GM19239 (cell line): Measurements from ENCODE around the gene MATN1.

Source experiments
- DNase-seq: peaks from one replicate; pipeline ENCODE4 v3.0.0; 2011; ENCODE audit warnings: low spot score; ENCODE audit not compliant: insufficient read length
- FAIRE-seq: peaks from 2 replicates; lab custom pipeline; 2011; peaks lifted over from hg19 to GRCh38; lab: Jason Lieb, UNC

Gene MATN1

GRCh38 chr1:30734106-30734505, 10.7 kb upstream of the MATN1 start:
- FAIRE-seq (no peak), DNase-seq (no peak)

- FAIRE-seq (no peak), DNase-seq (no peak)
Measured at GRCh38 chr1:30733493-30733892, 10.1 kb upstream of the MATN1 start.

DNA sequence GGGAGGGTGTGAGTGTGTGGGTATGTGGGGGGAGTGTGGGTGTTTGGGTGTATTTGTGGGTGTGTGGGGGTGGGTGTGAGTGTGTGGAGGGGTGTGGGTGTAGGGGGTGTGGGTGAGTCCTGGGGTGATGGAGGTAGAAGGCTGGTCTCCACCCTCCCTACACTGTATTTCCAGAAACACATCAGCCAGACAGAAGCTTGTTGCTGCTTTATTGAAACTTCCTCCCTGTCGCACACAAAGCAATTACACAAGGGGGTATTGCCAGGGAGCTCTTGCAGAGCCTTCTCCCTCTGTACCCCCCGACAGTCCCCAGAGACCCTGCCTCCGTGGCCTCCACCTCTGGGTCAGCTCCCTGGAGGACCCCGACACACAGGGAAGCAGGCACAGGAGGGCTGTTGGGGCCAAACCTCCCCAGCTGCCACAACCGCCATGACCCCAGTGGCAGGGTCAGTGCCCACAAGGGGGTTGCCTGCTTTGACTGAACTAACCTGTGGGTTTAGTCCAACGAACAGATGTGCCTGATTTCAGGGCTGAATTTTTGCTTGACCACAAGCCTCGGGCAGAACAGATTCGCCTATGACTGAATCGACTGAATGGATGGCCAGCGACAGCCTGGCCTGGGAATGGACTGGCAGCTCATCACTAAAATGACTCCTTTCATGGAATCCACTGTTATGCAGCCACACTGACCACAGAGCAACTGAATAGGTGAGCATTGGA, 9.1 kb upstream of the MATN1 start:
- FAIRE-seq (no peak), DNase-seq (no peak)

- no peak for DNase-seq
- FAIRE-seq, result no peak
Measured at GRCh38 chr1:30731806-30732276, 8.5 kb upstream of the MATN1 start.

GRCh38 chr1:30731109-30731805, 7.9 kb upstream of the MATN1 start:
- FAIRE-seq (no peak), DNase-seq (no peak)

- FAIRE-seq, result peak; percentile 59
- no peak for DNase-seq
Measured at GRCh38 chr1:30730346-30731108, 7.1 kb upstream of the MATN1 start.

GRCh38 chr1:30729901-30730300, 6.5 kb upstream of the MATN1 start:
- no peak for DNase-seq
- no peak for FAIRE-seq

GRCh38 chr1:30728832-30729638, 5.7 kb upstream of the MATN1 start:
- peak; percentile 64 for FAIRE-seq
- no peak for DNase-seq

- DNase-seq (no peak), FAIRE-seq (no peak)
Measured at GRCh38 chr1:30728340-30728739, 5.0 kb upstream of the MATN1 start.

DNA sequence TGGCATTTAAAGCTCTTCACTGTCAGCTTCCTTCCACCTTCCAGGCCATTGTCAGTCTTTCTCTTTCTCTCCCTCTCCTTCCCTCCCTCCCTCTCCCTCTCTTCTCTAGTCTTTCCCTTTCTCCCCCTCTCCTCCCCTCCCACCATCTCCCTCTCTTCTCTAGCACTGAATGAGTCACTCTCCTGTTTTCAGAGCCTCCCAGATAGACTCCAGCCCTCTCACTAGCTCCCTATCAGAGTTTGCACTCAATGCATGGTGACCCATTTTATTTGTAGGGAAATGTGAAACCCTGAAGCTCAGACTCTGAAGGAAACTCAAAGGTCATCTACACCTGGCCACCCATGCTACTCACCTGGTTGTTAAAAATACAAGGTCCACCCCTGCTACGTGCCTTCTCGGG, 4.4 kb upstream of the MATN1 start:
- no peak for FAIRE-seq

DNA sequence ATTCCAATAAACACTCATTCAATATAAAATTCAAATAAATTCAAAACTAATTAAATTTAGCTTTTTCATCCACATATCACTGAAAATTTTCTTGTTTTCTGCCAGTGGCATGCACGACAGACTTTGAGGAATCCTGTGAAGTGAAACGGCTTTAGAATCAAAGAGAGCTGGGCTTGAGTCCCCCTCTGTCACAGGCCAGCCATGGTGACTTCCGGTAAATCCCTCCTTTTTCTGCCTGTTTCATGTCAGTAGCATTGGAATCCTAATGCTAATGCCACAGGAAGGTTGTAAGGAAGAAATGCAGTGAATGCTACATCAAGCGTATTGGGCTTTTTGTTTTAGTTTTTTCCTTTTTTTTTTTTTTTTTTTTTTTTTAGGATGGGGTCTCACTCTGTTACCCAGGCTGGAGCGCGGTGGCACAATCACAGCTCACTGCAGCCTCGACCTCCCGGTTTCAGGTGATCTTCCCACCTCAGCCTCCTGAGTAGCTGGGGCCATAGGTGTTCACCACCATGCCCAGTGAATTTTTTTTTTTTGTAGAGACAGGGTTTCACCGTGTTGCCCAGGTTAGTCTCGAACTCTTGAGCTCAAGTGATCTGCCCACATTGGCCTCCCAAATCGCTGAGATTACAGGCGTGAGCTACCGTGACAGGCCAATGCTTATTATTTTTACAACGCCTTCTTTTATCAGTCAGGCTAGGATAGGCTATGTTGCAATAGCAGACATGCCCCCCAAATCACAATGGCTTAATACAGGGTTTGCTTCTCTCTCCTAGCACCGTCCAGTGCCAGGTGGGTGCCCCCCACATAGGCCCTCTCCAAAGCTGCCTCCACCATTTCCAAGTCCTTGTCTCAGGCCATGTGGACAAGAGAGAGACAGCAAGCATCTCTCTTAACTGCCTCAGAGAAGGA, 3.6 kb upstream of the MATN1 start:
- FAIRE-seq, result no peak
- DNase-seq, result no peak

More for the DNA sequence above, 4.4 kb upstream of the MATN1 start:
- no peak for DNase-seq

GRCh38 chr1:30726236-30726635, 2.9 kb upstream of the MATN1 start:
- DNase-seq, result no peak
- no peak for FAIRE-seq

DNA sequence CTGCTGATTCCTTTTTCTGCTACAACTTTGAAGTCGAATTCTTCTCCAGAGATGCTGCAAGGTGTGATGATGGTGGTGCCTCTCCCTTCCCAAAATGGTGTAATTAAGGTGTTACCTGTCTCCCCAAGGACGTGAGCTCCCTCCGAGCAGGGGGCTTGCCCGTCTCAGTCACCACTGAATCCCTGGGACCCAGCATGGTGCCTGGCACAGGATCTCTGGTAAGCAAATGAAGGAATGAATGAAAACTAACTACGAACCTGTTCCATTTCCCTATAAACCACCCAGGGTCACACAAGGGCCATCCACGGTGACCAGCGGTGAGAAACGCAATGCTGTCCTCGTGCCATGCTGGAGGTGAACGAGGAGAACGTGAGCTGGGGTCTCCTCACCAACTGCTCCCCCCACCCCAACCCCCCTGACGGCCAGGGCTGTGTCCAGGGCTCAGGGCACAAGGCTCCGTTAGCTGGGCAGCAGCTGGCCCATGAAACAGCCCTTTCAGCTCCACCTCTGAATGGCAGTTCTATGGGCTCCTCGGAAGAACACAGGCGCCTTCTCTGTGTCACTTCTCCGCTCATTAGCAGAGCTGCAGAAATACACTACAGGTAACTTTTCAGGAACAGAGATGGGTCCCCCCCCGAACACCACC, 2.2 kb upstream of the MATN1 start:
- FAIRE-seq (no peak), DNase-seq (no peak)

DNA sequence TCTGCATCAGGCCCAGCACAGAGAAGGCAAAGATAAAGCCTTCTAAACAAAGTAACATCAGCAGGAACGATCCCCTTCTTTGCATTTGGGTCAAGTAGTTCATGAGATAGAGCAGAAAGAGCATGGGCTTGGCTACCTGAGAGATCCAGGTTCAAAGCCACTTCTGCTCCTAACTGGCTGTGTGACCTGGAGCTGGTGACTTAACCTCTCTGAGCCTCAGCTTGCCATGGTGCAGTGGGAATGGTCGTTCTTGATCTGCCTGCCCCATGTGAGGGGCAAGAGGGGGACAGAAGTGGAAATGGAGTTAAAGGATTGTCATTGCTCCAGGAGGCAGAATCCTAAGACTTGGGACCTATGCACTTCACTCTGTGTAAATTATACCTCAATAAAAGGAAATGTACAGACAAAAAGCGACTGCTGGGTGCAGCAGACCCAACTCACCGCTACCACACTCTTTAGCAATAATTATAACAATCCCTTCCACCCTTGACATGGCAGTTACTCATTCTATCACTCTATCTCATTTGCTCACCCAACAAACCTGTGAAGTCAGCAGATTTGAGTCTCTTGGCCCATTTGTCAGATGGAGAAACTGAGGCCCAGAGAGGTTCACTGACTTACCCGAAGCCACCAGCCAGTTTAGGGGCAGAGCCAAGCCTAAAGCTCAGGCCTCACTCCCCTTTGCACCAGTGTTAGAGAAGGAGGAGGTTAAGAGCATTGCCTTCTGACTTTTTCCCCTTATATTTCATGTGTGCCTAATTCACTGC, 1.5 kb upstream of the MATN1 start:
- FAIRE-seq (no peak), DNase-seq (no peak)

DNA sequence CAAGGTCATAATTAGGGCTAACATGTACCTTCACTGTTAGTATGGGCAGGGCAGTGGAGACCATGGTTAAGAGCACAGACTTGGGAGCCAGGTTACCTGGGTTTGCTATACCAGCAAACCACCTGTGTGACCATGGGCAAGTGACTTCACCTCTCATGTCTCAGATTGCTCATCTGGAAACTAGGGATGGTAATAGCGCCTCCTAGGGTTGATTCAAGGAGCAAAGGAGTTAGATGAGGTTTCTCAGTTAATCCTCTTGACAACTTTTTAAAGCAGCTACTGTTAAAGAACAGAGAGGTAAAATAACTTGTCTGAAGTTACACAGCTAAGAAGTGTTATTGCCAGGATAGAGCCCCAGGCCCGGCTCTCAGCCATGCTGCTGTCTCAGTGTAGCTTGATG, 790 bp upstream of the MATN1 start:
- FAIRE-seq (no peak), DNase-seq (no peak)

DNA sequence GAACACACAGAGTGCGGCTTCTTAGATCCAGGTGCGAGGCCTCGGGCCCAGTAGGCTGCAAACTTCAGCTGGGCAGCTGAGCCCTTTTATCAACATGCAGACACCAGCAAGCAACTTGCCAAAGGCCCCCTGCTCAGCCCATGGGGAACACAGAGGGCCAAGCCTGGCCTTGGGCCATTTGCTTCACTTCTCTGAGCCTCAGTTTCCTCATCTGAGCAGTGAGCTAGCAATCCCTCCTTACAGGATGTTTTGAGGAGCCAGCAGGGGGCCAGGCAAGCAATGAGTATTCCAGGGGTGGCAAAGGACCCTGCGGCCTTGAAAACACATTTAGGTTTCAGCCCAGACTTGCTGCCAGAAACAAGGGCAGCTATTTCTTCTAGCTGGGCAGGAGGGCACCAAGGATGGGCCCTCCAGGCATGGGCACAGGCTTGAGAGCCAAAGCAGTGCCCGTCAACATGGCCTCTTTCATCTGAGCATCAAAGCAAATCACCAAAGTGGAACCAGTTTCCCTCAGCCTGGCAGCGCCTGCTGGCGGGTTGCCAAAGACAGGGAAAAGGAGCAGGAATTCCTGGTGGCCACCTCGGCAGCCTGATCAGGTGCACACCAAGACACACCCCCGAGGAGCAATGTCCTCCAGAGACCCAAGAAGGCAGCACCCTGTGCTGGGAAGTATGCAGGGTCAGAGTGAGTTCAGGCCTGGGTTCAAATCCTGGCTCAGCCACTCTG, 1.4 kb downstream of the MATN1 start:
- FAIRE-seq (no peak), DNase-seq (no peak)

DNA sequence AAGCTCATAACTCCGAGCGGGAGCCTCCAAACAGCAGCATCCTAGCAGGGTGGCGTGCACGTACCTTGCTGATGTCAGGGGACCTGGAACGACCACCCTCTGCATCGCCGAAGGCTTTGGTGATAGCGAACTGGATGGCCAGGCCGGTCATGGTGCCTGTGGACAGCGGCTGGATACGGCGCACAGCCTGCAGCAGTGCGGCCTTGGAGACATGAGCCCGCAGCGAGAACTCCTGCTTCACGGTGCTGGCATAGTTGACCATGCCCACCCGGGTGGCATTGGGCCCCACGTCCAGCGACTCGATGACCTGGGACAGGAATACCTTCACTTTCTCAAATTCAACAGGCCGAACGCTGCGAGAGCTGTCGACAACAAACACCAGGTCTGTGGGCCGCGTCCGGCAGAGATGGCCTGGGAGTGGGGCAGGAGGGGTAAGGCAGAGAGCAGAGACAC, 2.0 kb downstream of the MATN1 start:
- FAIRE-seq (no peak), DNase-seq (no peak)
